ENCODE measurements around the gene PAQR9. TPM values are rescaled to one million over a fixed set of nuclear protein-coding genes. Genes with fewer than 3 reads are reported as not detected.

The PAQR9 gene
- polyA plus RNA-seq, 1 donor (not counting 4 experiments of a cell fraction or from before 2014, with no cell fraction given), result not detected

GRCh38 chr3:142987707-142988106 lies 24.2 kb upstream of the PAQR9 start:
- Histone ChIP-seq H3K9me1 (ENCODE audit: control insufficient read depth, extremely low read depth, insufficient read depth, low read length) (no peaks in the 10 kb centered on the region), H3K4me2 (ENCODE audit: control insufficient read depth, extremely low read depth, insufficient read depth, low read depth, low read length) (no peak overlapping the region), H2AFZ (ENCODE audit: control insufficient read depth, low read length) (no peak overlapping the region), H3K36me3 (ENCODE audit: control insufficient read depth in 2 of 2, extremely low read depth in 1 of 2, insufficient read depth in 2 of 2, low read length in 2 of 2) (no peaks in the 10 kb centered on the region), H3K9ac (ENCODE audit: control insufficient read depth, extremely low read depth, insufficient read depth, low read length) (no peak overlapping the region), H4K20me1 (ENCODE audit: control insufficient read depth, extremely low read depth, insufficient read depth, low read length) (no peaks in the 10 kb centered on the region), H3K79me2 (ENCODE audit: control insufficient read depth, insufficient read depth, low read length) (no peaks in the 10 kb centered on the region), H3K27ac (ENCODE audit: control insufficient read depth, insufficient read depth, low read length) (no peak overlapping the region), H3K4me1 (ENCODE audit: control insufficient read depth, extremely low read depth, insufficient read depth, low read length) (no peaks in the 10 kb centered on the region), H3K27me3 (ENCODE audit: control insufficient read depth, extremely low read depth, insufficient read depth, low read length) (no peaks in the 10 kb centered on the region), H3K4me3 (ENCODE audit: control insufficient read depth in 2 of 3, extremely low read depth in 1 of 3, insufficient read depth in 2 of 3, low read depth in 1 of 3, low read length in 3 of 3) (no peak overlapping the region), H3K9me3 (ENCODE audit: control insufficient read depth, low read depth, low read length) (no peaks in the 10 kb centered on the region)
- FAIRE-seq, result no peak
- TF ChIP-seq CTCF (optimal IDR thresholded peaks at IDR 0.05 in 1 of 3, IDR thresholded peaks at IDR 0.05 in 1 of 3, conservative IDR thresholded peaks at IDR 0.05 in 1 of 3; ENCODE audit: extremely low read depth in 1 of 3, insufficient read depth in 2 of 3, low read length in 3 of 3) (no peak), EZH2 (IDR thresholded peaks at IDR 0.05; ENCODE audit: low read length) (no peak)
- dilution Hi-C loops (cut with MboI; ENCODE audit: extremely low pct_ligation_motif_present, low sequenced_read_pairs), result no loop called here
- no peak for DNase-seq (ENCODE audit: low read depth, low spot score)

- FAIRE-seq (no peak), DNase-seq (ENCODE audit: low read depth, low spot score) (no peak)
- Histone ChIP-seq H3K79me2 (ENCODE audit: control insufficient read depth, insufficient read depth, low read length) (no peaks in the 10 kb centered on the region), H3K4me1 (ENCODE audit: control insufficient read depth, extremely low read depth, insufficient read depth, low read length) (no peaks in the 10 kb centered on the region), H2AFZ (ENCODE audit: control insufficient read depth, low read length) (no peak overlapping the region), H3K9me1 (ENCODE audit: control insufficient read depth, extremely low read depth, insufficient read depth, low read length) (no peaks in the 10 kb centered on the region), H3K27me3 (ENCODE audit: control insufficient read depth, extremely low read depth, insufficient read depth, low read length) (no peaks in the 10 kb centered on the region), H3K27ac (ENCODE audit: control insufficient read depth, insufficient read depth, low read length) (no peak overlapping the region), H4K20me1 (ENCODE audit: control insufficient read depth, extremely low read depth, insufficient read depth, low read length) (no peaks in the 10 kb centered on the region), H3K36me3 (ENCODE audit: control insufficient read depth in 2 of 2, extremely low read depth in 1 of 2, insufficient read depth in 2 of 2, low read length in 2 of 2) (no peaks in the 10 kb centered on the region), H3K9me3 (ENCODE audit: control insufficient read depth, low read depth, low read length) (no peaks in the 10 kb centered on the region), H3K4me2 (ENCODE audit: control insufficient read depth, extremely low read depth, insufficient read depth, low read depth, low read length) (no peak overlapping the region), H3K9ac (ENCODE audit: control insufficient read depth, extremely low read depth, insufficient read depth, low read length) (no peak overlapping the region), H3K4me3 (ENCODE audit: control insufficient read depth in 2 of 3, extremely low read depth in 1 of 3, insufficient read depth in 2 of 3, low read depth in 1 of 3, low read length in 3 of 3) (no peak overlapping the region)
- dilution Hi-C loops (cut with MboI; ENCODE audit: extremely low pct_ligation_motif_present, low sequenced_read_pairs), result no loop called here
- peak in 2 of 3 experiments; percentile 41 to 44 for TF ChIP-seq CTCF (optimal IDR thresholded peaks at IDR 0.05 in 1 of 3, IDR thresholded peaks at IDR 0.05 in 1 of 3, conservative IDR thresholded peaks at IDR 0.05 in 1 of 3; ENCODE audit: extremely low read depth in 1 of 3, insufficient read depth in 2 of 3, low read length in 3 of 3)
- no peak for TF ChIP-seq EZH2 (IDR thresholded peaks at IDR 0.05; ENCODE audit: low read length)
These were observed 23.7 kb upstream of the PAQR9 start for GRCh38 chr3:142987080-142987700.

All from keratinocyte (primary cell).